ENCODE measurements around the gene DEPP1.

DNA sequence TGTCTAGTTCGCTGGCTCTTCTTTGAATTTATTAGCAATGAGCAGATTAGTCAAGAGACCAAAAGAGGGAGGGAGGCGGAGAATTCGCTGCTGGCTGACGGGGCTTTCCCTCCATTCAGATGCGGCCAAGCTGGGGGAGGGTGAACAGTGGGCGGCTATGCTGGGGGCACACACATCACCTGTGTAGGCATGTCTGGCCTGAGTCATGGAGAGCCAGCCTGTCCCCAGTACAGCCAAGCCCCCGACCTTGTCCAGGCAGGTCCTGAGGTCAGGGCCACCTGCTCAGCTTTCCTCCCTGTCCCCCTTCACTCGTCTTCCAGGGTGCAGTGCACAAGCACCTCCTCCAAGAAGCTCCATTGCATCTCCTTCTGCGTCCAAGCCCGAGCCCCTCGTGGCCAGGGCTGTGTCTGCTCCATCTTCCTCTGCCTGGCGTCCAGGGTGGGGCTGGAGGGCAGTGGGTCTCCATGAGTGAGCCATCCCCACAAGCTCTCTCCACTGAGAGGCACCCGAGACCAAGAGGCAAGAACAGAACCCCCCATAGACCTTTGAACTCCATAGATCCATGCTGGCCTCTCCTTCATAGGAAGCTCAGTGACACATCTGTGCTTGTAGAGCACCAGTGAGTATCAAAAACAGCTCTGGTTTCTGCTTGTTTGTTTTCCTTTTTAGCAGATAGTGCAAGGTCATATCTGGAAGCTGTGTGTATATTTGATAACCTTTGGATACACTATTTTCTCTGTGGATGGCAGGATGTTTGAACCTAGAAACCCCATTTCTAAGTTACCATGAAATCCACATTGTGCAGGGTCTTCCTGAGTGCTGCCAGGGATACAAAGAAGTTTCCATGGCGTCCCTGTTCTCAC lies 1.9 kb upstream of the DEPP1 start:
- TF ChIP-seq, protein P1, sequence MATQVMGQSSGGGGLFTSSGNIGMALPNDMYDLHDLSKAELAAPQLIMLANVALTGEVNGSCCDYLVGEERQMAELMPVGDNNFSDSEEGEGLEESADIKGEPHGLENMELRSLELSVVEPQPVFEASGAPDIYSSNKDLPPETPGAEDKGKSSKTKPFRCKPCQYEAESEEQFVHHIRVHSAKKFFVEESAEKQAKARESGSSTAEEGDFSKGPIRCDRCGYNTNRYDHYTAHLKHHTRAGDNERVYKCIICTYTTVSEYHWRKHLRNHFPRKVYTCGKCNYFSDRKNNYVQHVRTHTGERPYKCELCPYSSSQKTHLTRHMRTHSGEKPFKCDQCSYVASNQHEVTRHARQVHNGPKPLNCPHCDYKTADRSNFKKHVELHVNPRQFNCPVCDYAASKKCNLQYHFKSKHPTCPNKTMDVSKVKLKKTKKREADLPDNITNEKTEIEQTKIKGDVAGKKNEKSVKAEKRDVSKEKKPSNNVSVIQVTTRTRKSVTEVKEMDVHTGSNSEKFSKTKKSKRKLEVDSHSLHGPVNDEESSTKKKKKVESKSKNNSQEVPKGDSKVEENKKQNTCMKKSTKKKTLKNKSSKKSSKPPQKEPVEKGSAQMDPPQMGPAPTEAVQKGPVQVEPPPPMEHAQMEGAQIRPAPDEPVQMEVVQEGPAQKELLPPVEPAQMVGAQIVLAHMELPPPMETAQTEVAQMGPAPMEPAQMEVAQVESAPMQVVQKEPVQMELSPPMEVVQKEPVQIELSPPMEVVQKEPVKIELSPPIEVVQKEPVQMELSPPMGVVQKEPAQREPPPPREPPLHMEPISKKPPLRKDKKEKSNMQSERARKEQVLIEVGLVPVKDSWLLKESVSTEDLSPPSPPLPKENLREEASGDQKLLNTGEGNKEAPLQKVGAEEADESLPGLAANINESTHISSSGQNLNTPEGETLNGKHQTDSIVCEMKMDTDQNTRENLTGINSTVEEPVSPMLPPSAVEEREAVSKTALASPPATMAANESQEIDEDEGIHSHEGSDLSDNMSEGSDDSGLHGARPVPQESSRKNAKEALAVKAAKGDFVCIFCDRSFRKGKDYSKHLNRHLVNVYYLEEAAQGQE (tag by site-specific recombination; IDR thresholded peaks at IDR 0.05): no peak
- TF ChIP-seq, protein P2, sequence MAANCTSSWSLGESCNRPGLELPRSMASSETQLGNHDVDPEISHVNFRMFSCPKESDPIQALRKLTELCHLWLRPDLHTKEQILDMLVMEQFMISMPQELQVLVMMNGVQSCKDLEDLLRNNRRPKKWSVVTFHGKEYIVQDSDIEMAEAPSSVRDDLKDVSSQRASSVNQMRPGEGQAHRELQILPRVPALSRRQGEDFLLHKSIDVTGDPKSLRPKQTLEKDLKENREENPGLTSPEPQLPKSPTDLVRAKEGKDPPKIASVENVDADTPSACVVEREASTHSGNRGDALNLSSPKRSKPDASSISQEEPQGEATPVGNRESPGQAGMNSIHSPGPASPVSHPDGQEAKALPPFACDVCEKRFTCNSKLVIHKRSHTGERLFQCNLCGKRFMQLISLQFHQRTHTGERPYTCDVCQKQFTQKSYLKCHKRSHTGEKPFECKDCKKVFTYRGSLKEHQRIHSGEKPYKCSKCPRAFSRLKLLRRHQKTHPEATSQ (tag by site-specific recombination; IDR thresholded peaks at IDR 0.05): no peak
- TF ChIP-seq ZNF654 (tag by site-specific recombination; IDR thresholded peaks at IDR 0.05; ENCODE audit: low read depth): no peak
- no peak for TF ChIP-seq REPIN1 (tag by site-specific recombination; IDR thresholded peaks at IDR 0.05; ENCODE audit: low read depth)
- TF ChIP-seq, protein P3, sequence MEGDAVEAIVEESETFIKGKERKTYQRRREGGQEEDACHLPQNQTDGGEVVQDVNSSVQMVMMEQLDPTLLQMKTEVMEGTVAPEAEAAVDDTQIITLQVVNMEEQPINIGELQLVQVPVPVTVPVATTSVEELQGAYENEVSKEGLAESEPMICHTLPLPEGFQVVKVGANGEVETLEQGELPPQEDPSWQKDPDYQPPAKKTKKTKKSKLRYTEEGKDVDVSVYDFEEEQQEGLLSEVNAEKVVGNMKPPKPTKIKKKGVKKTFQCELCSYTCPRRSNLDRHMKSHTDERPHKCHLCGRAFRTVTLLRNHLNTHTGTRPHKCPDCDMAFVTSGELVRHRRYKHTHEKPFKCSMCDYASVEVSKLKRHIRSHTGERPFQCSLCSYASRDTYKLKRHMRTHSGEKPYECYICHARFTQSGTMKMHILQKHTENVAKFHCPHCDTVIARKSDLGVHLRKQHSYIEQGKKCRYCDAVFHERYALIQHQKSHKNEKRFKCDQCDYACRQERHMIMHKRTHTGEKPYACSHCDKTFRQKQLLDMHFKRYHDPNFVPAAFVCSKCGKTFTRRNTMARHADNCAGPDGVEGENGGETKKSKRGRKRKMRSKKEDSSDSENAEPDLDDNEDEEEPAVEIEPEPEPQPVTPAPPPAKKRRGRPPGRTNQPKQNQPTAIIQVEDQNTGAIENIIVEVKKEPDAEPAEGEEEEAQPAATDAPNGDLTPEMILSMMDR (tag by site-specific recombination; IDR thresholded peaks at IDR 0.05): no peak
- TF ChIP-seq ZNF10 (tag by site-specific recombination; IDR thresholded peaks at IDR 0.05): no peak
- TF ChIP-seq TRIM28 (IDR thresholded peaks at IDR 0.05; ENCODE audit: borderline replicate concordance, low read length): no peak
- no peak for TF ChIP-seq ZNF121 (tag by site-specific recombination; IDR thresholded peaks at IDR 0.05)
- TF ChIP-seq, protein P4, sequence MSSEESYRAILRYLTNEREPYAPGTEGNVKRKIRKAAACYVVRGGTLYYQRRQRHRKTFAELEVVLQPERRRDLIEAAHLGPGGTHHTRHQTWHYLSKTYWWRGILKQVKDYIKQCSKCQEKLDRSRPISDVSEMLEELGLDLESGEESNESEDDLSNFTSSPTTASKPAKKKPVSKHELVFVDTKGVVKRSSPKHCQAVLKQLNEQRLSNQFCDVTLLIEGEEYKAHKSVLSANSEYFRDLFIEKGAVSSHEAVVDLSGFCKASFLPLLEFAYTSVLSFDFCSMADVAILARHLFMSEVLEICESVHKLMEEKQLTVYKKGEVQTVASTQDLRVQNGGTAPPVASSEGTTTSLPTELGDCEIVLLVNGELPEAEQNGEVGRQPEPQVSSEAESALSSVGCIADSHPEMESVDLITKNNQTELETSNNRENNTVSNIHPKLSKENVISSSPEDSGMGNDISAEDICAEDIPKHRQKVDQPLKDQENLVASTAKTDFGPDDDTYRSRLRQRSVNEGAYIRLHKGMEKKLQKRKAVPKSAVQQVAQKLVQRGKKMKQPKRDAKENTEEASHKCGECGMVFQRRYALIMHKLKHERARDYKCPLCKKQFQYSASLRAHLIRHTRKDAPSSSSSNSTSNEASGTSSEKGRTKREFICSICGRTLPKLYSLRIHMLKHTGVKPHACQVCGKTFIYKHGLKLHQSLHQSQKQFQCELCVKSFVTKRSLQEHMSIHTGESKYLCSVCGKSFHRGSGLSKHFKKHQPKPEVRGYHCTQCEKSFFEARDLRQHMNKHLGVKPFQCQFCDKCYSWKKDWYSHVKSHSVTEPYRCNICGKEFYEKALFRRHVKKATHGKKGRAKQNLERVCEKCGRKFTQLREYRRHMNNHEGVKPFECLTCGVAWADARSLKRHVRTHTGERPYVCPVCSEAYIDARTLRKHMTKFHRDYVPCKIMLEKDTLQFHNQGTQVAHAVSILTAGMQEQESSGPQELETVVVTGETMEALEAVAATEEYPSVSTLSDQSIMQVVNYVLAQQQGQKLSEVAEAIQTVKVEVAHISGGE (tag by site-specific recombination; conservative IDR thresholded peaks at IDR 0.05; ENCODE audit: low read depth): no peak
- no peak for TF ChIP-seq YY1 (tag by site-specific recombination; IDR thresholded peaks at IDR 0.05)
- TF ChIP-seq, protein P5, sequence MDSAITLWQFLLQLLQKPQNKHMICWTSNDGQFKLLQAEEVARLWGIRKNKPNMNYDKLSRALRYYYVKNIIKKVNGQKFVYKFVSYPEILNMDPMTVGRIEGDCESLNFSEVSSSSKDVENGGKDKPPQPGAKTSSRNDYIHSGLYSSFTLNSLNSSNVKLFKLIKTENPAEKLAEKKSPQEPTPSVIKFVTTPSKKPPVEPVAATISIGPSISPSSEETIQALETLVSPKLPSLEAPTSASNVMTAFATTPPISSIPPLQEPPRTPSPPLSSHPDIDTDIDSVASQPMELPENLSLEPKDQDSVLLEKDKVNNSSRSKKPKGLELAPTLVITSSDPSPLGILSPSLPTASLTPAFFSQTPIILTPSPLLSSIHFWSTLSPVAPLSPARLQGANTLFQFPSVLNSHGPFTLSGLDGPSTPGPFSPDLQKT (IDR thresholded peaks at IDR 0.05; ENCODE audit: borderline replicate concordance, low read depth, low read length): no peak
- TF ChIP-seq, protein P6, sequence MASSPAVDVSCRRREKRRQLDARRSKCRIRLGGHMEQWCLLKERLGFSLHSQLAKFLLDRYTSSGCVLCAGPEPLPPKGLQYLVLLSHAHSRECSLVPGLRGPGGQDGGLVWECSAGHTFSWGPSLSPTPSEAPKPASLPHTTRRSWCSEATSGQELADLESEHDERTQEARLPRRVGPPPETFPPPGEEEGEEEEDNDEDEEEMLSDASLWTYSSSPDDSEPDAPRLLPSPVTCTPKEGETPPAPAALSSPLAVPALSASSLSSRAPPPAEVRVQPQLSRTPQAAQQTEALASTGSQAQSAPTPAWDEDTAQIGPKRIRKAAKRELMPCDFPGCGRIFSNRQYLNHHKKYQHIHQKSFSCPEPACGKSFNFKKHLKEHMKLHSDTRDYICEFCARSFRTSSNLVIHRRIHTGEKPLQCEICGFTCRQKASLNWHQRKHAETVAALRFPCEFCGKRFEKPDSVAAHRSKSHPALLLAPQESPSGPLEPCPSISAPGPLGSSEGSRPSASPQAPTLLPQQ (tag by site-specific recombination; IDR thresholded peaks at IDR 0.05): no peak
